ENCODE measurements around the gene ABCB9. TPM values are rescaled to one million over a fixed set of nuclear protein-coding genes. Genes with fewer than 3 reads are reported as not detected.

ABCB9 gene
- total RNA-seq, 1 experiment from 2014 or later: 32.7 TPM

- Histone ChIP-seq H3K9me3 (ENCODE audit: control insufficient read depth, insufficient read depth, low read depth, low read length) (no peaks in the 10 kb centered on the region), H3K4me1 (ENCODE audit: control insufficient read depth, insufficient read depth, low read length) (peaks cover 43% of the 10 kb centered on the region), H3K27me3 (ENCODE audit: control insufficient read depth, insufficient read depth, low read length) (no peaks in the 10 kb centered on the region), H3K27ac (ENCODE audit: low read length) (peak within 1 kb of the TSS; percentile 100), H3K4me3 (ENCODE audit: low read depth in 2 of 2, low read length in 2 of 2) (peak within 1 kb of the TSS; percentile 78 to 91), H3K36me3 (ENCODE audit: control insufficient read depth, insufficient read depth, low read length) (peaks cover 2% of the 10 kb centered on the region)
- in situ Hi-C loops (cut with HindIII; ENCODE audit: low pct_unique_long_range_greater_than_20kb, low sequenced_read_pairs): no loop called here
- DNase-seq (ENCODE audit: low read depth, low spot score) (no peak), ATAC-seq (peak; percentile 66)
- ChIA-PET POLR2A (interaction anchor here (0.7 kb wide), 2 partner anchors 352 to 653 kb away, joined by 3 read pairs; no protein-coding TSS in a partner anchor), CTCF (no interaction called here)
- no peak for TF ChIP-seq SIN3A (IDR thresholded peaks at IDR 0.05; ENCODE audit: borderline replicate concordance, insufficient read depth, low read depth, low read length)
- peak; percentile 97 for TF ChIP-seq TCF7L2 (IDR thresholded peaks at IDR 0.05; ENCODE audit: low read depth, low read length)
- TF ChIP-seq POLR2AphosphoS5 (IDR thresholded peaks at IDR 0.05; ENCODE audit: low read depth, low read length): peak; percentile 81
- no peak for TF ChIP-seq CTCF (IDR thresholded peaks at IDR 0.05)
- 0 out of 4 replicates have a peak, but pooled peaks of 1 of the 2 experiments have one; percentile 42 for TF ChIP-seq REST (IDR thresholded peaks at IDR 0.05; ENCODE audit: insufficient read depth in 1 of 2, low read depth in 2 of 2, low read length in 1 of 2)
- no TSS peak for BruUV-seq (replicated peaks)
- intact Hi-C loops (cut with micrococcal nuclease; ENCODE audit: unreplicated experiment): loop anchor here (5.0 kb wide), 1 partner anchor 46 kb away; no protein-coding TSS in a partner anchor
Measured at GRCh38 chr12:122895704-122896636, 70.3 kb downstream of the ABCB9 start, which contains the start of gene VPS37B. Gene VPS37B, minus strand, starts transcription at chr12:122896124. Its CDS starts 62 bp downstream, at chr12:122896062.

- Histone ChIP-seq H3K27ac (ENCODE audit: low read length) (peak overlapping the region; percentile 100), H3K27me3 (ENCODE audit: control insufficient read depth, insufficient read depth, low read length) (no peaks in the 10 kb centered on the region), H3K4me1 (ENCODE audit: control insufficient read depth, insufficient read depth, low read length) (peaks cover 50% of the 10 kb centered on the region), H3K9me3 (ENCODE audit: control insufficient read depth, insufficient read depth, low read depth, low read length) (no peaks in the 10 kb centered on the region), H3K36me3 (ENCODE audit: control insufficient read depth, insufficient read depth, low read length) (peaks cover 2% of the 10 kb centered on the region), H3K4me3 (ENCODE audit: low read depth in 2 of 2, low read length in 2 of 2) (peak overlapping the region; percentile 78 to 91)
- in situ Hi-C loops (cut with HindIII; ENCODE audit: low pct_unique_long_range_greater_than_20kb, low sequenced_read_pairs): no loop called here
- POLR2A ChIA-PET: no interaction called here
- intact Hi-C loops (cut with micrococcal nuclease; ENCODE audit: unreplicated experiment): loop anchor here (5.0 kb wide), 1 partner anchor 47 kb away; no protein-coding TSS in a partner anchor
- no TSS peak for BruUV-seq (replicated peaks)
- CTCF ChIA-PET: no interaction called here
- ATAC-seq (no peak), DNase-seq (ENCODE audit: low read depth, low spot score) (no peak)
- TF ChIP-seq SIN3A (IDR thresholded peaks at IDR 0.05; ENCODE audit: borderline replicate concordance, insufficient read depth, low read depth, low read length) (no peak), CTCF (IDR thresholded peaks at IDR 0.05) (no peak), POLR2AphosphoS5 (IDR thresholded peaks at IDR 0.05; ENCODE audit: low read depth, low read length) (no peak), TCF7L2 (IDR thresholded peaks at IDR 0.05; ENCODE audit: low read depth, low read length) (no peak), REST (IDR thresholded peaks at IDR 0.05; ENCODE audit: insufficient read depth in 1 of 2, low read depth in 2 of 2, low read length in 1 of 2) (no peak)
Measured at GRCh38 chr12:122895320-122895703, 71.0 kb downstream of the ABCB9 start.
